Stomach (tissue), 9 donors: Measurements from ENCODE around the gene KRTAP10-10. TPM values are rescaled to one million over a fixed set of nuclear protein-coding genes. Genes with fewer than 3 reads are reported as not detected.

Source experiments
- DNase-seq, 2 donors: peaks; one replicate each; pipeline versions ENCODE4 v3.0.0 to v3.0.0-alpha.2; 2013 to 2019
- H3K27ac ChIP-seq, 5 donors: fragments of 200-600 bp in 4 of 5; sonication (generic) in 4 of 5; one replicate each; pipeline ENCODE4 v1.5.1; 2013 to 2019; ENCODE audit warnings: mild to moderate bottlenecking in 1 of 5, moderate library complexity in 1 of 5
- H3K27me3 ChIP-seq, 3 donors: fragments of 200-600 bp; sonication (generic); one replicate each; pipeline ENCODE4 v1.5.1; 2017 to 2019; ENCODE audit warnings: mixed run types in 1 of 3
- H3K36me3 ChIP-seq, 4 donors: fragments of 200-600 bp; sonication (generic); 1 replicate in 3 of 4; 2 replicates in 1 of 4; pipeline ENCODE4 v1.5.1; 2016 to 2019
- H3K4me1 ChIP-seq, 4 donors: fragments of 200-600 bp; sonication (generic); one replicate each; pipeline ENCODE4 v1.5.1; 2016 to 2019
- H3K4me3 ChIP-seq, 4 donors: fragments of 200-600 bp; sonication (generic) in 3 of 4; one replicate each; pipeline ENCODE4 v1.5.1; 2016 to 2019; ENCODE audit warnings: mild to moderate bottlenecking in 1 of 4
- H3K9me3 ChIP-seq, 4 donors: fragments of 200-600 bp; sonication (generic); one replicate each; pipeline ENCODE4 v1.5.1; 2016 to 2019
- CTCF ChIP-seq, 7 experiments: fragments of 450-650 bp in 4 of 7; fragments of 200-600 bp in 3 of 7; sonication (generic) in 3 of 7; IDR thresholded peaks; one replicate each; pipeline ENCODE4 v1.5.1; 2016 to 2019; ENCODE audit warnings: antibody characterized with exemption in 7 of 7, control low read depth in 2 of 7, mild to moderate bottlenecking in 1 of 7
- EP300 ChIP-seq: sonication (generic); formaldehyde crosslinking; IDR thresholded peaks from one replicate; pipeline ENCODE4 v1.6.1; 2017; ENCODE audit warnings: antibody characterized with exemption
- POLR2A ChIP-seq, 4 donors: fragments of 450-650 bp; IDR thresholded peaks; one replicate each; pipeline ENCODE4 v1.6.1; 2016; ENCODE audit warnings: antibody characterized with exemption in 4 of 4, control low read depth in 2 of 4, mild to moderate bottlenecking in 1 of 4, moderate library complexity in 1 of 4
- POLR2AphosphoS5 ChIP-seq, 3 donors: sonication (generic); formaldehyde crosslinking; IDR thresholded peaks; one replicate each; pipeline ENCODE4 v1.6.1; 2016; ENCODE audit warnings: antibody characterized with exemption in 3 of 3
- WGBS, 5 donors: extraction: QIAGEN DNeasy Blood & Tissue Kit in 3 of 5; methylation state at CpG; one replicate each; pipeline versions ENCODE4 v1.1.5 to v1.1.7; 2013 to 2018; 5-methylcytosine and 5-hydroxymethylcytosine counted together
- intact Hi-C: fragments of 100-400 bp; cut with DNase I; formaldehyde crosslinking; loops from one replicate; pipeline ENCODE4 v1.15.1; 2023; ENCODE audit warnings: low total_unique reads
- polyA plus RNA-seq, 3 donors: library from polyadenylated mRNA; stranded (reverse); fragments of 200-250 nt; gene quantifications; one replicate each; pipeline ENCODE4 v1.2.3, GENCODE V29; 2013
- small RNA-seq, 4 donors: library from RNA; depleted of rRNA; stranded (forward); fragments of <200 nt; gene quantifications; one replicate each; pipeline ENCODE3, GENCODE V24; 2016
- total RNA-seq, 5 donors: library from RNA; depleted of rRNA; stranded (reverse); fragments of >200 nt; gene quantifications; one replicate each; pipeline versions ENCODE4 v1.1.0 to v1.2.3, GENCODE V29; 2014 to 2016
- donor health status: healthy with polysubstance abuse.
- donor health status: Bipolar disorder and iron deficiency.
- donor health status: healthy.

Gene KRTAP10-10
- total and polyA plus RNA-seq, 8 donors, result not detected

DNA sequence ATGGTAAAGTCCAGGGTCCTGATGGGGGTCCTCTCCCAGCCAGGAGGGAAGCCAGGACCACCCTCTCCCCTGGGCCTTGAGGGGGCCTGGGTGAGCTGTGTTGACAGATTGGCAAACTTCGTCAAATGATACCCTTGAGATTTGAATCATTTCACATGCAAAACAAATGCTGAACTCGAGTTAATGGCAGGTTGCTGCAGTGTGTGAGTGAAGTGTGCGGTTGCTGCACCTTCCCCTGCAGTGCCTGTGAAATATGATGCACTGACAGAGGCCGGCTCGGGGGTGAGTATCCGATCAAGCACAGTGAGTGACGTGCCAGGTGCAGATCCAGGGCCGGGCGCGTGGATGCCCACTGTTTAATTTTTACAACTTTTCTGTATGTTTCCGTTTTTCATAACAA, 50.5 kb downstream of the KRTAP10-10 start:
- no peaks in the 10 kb centered on the region for H3K4me1 ChIP-seq
- intact Hi-C loops, result no loop called here
- no peak for DNase-seq
- H3K27me3 ChIP-seq, result peaks cover 0 to 39% (median 32%) of the 10 kb centered on the region in 3 donors
- no peak for TF ChIP-seq CTCF (IDR thresholded peaks at IDR 0.05)
- TF ChIP-seq EP300, result no peak
- TF ChIP-seq POLR2AphosphoS5 (IDR thresholded peaks at IDR 0.05), result no peak
- TF ChIP-seq POLR2A (IDR thresholded peaks at IDR 0.05), result no peak
- WGBS, 5 donors, result 28 to 43% (median 36%) methylated on average over 11 of the region's 11 CpGs
- H3K4me3 ChIP-seq, result no peak overlapping the region
- no peaks in the 10 kb centered on the region for H3K36me3 ChIP-seq
- no peak overlapping the region for H3K27ac ChIP-seq
- H3K9me3 ChIP-seq, result peaks cover 0 to 7% (median 3%) of the 10 kb centered on the region in 4 donors

Small RNA genes within 50 kb of the gene (small RNA-seq; reads per million reads assigned to genes)
- 0 reads per million in 4 donors for gene KRTAP12-6P

Other genes starting within 250 kb of the KRTAP10-10 start
- gene LRRC3, start 181.8 kb upstream of the KRTAP10-10 start, total RNA-seq, result 1 to 10 TPM; 1.2 to 8.0 (median 5.5) TPM
- 1 to 10 TPM in 2 of 3 donors, under 1 TPM in 1; 0.76 to 1.3 (median 1.3) TPM for gene LRRC3, start 181.8 kb upstream of the KRTAP10-10 start, polyA plus RNA-seq
- gene KRTAP10-1, start 97.2 kb upstream of the KRTAP10-10 start, total RNA-seq, result not detected
- not detected for gene KRTAP10-1, start 97.2 kb upstream of the KRTAP10-10 start, polyA plus RNA-seq
- not detected for gene KRTAP10-2, start 85.9 kb upstream of the KRTAP10-10 start, total RNA-seq
- gene KRTAP10-2, start 85.9 kb upstream of the KRTAP10-10 start, polyA plus RNA-seq, result not detected
- gene KRTAP10-3, start 78.6 kb upstream of the KRTAP10-10 start, total RNA-seq, result not detected
- gene KRTAP10-3, start 78.6 kb upstream of the KRTAP10-10 start, polyA plus RNA-seq, result not detected
- not detected for gene KRTAP10-4, start 63.6 kb upstream of the KRTAP10-10 start, total RNA-seq
- not detected for gene KRTAP10-4, start 63.6 kb upstream of the KRTAP10-10 start, polyA plus RNA-seq
- not detected for gene KRTAP10-5, start 56.8 kb upstream of the KRTAP10-10 start, total RNA-seq
- gene KRTAP10-5, start 56.8 kb upstream of the KRTAP10-10 start, polyA plus RNA-seq, result under 1 TPM in 1 of 3 donors, not detected in 2; 0.10 TPM
- not detected for gene KRTAP10-6, start 44.9 kb upstream of the KRTAP10-10 start, total RNA-seq
- not detected for gene KRTAP10-6, start 44.9 kb upstream of the KRTAP10-10 start, polyA plus RNA-seq
- not detected for gene KRTAP10-7, start 36.8 kb upstream of the KRTAP10-10 start, total RNA-seq
- not detected for gene KRTAP10-7, start 36.8 kb upstream of the KRTAP10-10 start, polyA plus RNA-seq
- gene KRTAP10-8, start 25.3 kb upstream of the KRTAP10-10 start, total RNA-seq, result not detected
- gene KRTAP10-8, start 25.3 kb upstream of the KRTAP10-10 start, polyA plus RNA-seq, result not detected
- not detected for gene KRTAP10-9, start 10.3 kb upstream of the KRTAP10-10 start, total RNA-seq
- gene KRTAP10-9, start 10.3 kb upstream of the KRTAP10-10 start, polyA plus RNA-seq, result not detected
- not detected for gene KRTAP10-11, start 9.1 kb downstream of the KRTAP10-10 start, total RNA-seq
- gene KRTAP10-11, start 9.1 kb downstream of the KRTAP10-10 start, polyA plus RNA-seq, result not detected
- gene KRTAP12-4, start 17.3 kb downstream of the KRTAP10-10 start, total RNA-seq, result not detected
- not detected for gene KRTAP12-4, start 17.3 kb downstream of the KRTAP10-10 start, polyA plus RNA-seq
- gene KRTAP12-3, start 20.6 kb downstream of the KRTAP10-10 start, total RNA-seq, result not detected
- not detected for gene KRTAP12-3, start 20.6 kb downstream of the KRTAP10-10 start, polyA plus RNA-seq
- gene KRTAP12-2, start 29.6 kb downstream of the KRTAP10-10 start, total RNA-seq, result not detected
- not detected for gene KRTAP12-2, start 29.6 kb downstream of the KRTAP10-10 start, polyA plus RNA-seq
- 1 to 10 TPM in 1 of 5 donors, not detected in 4; 2.0 TPM for gene KRTAP12-1, start 44.8 kb downstream of the KRTAP10-10 start, total RNA-seq
- gene KRTAP12-1, start 44.8 kb downstream of the KRTAP10-10 start, polyA plus RNA-seq, result not detected
- not detected for gene KRTAP10-12, start 59.8 kb downstream of the KRTAP10-10 start, total RNA-seq
- not detected for gene KRTAP10-12, start 59.8 kb downstream of the KRTAP10-10 start, polyA plus RNA-seq
- under 1 TPM in 2 of 5 donors, not detected in 3; 0.18 to 0.29 TPM for gene TSPEAR, start 74.2 kb downstream of the KRTAP10-10 start, total RNA-seq
- gene TSPEAR, start 74.2 kb downstream of the KRTAP10-10 start, polyA plus RNA-seq, result under 1 TPM in 2 of 3 donors, not detected in 1; 0.05 to 0.06 TPM
- 100 to 1,000 TPM in 1 of 5 donors, 10 to 100 TPM in 4; 56.5 to 116 (median 78.2) TPM for gene UBE2G2, start 164.5 kb downstream of the KRTAP10-10 start, total RNA-seq
- 10 to 100 TPM; 30.6 to 33.7 (median 32.7) TPM for gene UBE2G2, start 164.5 kb downstream of the KRTAP10-10 start, polyA plus RNA-seq
- gene SUMO3, start 180.7 kb downstream of the KRTAP10-10 start, total RNA-seq, result 10 to 100 TPM; 29.5 to 80.1 (median 42.0) TPM
- gene SUMO3, start 180.7 kb downstream of the KRTAP10-10 start, polyA plus RNA-seq, result 10 to 100 TPM; 36.4 to 95.9 (median 78.1) TPM
- gene PTTG1IP, start 236.3 kb downstream of the KRTAP10-10 start, total RNA-seq, result 100 to 1,000 TPM in 4 of 5 donors, 10 to 100 TPM in 1; 85.7 to 253 (median 164) TPM
- gene PTTG1IP, start 236.3 kb downstream of the KRTAP10-10 start, polyA plus RNA-seq, result 10 to 100 TPM; 61.3 to 96.3 (median 75.8) TPM